ENCODE data around the gene SMCO1.
A peak's percentile ranks its signal among the peaks of the same experiment; 100 is the strongest.
"Not testable (repeated sequence)": the region's sequence is repeated elsewhere in the genome, so short reads cannot be mapped to it uniquely, and the experiment has no call there.

Gene SMCO1

DNA sequence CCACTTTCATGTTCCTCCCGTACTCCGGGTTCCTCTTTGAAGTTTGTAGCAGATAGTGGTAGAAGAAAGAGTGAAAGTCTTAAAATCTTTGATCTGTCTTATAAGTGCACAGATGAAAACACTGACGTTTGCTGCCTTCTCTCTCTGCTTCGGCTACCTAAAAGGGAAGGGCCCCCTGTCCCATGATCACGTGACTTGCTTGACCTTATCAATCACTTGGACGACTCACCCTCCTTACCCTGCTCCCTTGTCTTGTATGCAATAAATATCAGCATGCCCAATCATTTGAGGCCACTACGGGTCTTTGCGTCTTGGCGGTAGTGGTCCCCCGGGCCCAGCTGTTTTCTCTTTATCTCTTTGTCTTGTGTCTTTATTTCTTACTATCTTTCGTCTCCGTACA lies 6.1 kb upstream of the SMCO1 start:
- DNase-seq: not testable (repeated sequence)

GRCh38 chr3:196519718-196520082 lies 4.6 kb upstream of the SMCO1 start:
- DNase-seq: peak in 1 of 3 donors; percentile 26

DNA sequence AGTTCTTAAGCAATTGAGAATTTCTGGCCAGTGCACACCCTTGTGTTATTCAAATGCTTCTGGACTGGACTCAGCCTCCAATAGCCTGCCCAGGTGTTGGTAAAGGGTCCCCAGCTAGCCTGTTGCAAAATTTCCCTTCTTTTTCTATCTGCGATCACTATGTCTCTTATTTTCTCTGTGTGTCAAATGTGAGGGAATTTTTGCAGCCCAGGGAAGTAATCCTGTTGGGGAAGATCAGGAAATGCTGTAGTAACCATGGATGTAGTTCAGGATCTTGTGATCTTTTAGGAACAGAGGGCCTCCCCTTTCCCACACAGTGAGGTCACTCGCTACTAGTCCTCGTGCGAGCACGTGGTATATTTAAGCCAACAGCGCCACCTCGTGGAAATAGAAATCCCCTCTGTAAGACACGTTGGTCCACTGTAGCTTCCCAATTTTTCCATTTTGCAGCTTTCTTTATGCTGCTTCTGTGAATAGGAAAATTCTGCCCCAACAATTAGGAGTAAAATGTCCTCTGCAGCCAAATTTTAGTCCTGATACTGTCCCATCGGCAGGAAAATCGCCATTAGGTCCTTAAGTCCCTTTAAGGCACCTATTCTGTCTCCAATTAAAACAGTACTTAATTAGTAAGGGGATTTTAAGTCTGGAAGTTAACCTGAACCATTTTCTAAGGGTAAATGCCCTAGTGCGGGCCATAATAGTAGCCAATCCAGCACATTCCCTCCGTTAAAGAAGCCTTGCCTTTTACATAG lies 4.0 kb upstream of the SMCO1 start:
- peak; percentile 92 to 94 (median 92) for DNase-seq

DNA sequence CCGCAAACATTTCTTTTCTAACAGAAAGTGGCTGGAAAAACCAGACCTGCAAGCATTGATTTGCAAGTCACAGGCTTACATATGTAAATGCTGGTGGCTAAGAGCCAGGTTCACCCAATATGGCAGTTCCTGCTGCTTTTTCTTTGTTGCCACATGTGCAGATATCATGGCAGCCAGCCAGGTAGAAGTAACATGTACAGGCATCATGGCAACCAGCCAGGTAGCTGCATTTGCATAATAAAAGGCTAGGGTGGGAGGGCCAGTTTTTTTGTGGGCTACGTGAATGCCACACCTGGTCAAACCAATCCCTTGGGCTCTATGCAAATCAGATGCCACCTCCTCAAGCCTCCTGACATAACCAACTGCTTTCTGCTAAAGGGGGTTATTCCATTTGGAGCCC lies 2.8 kb upstream of the SMCO1 start:
- DNase-seq: no peak

GRCh38 chr3:196517162-196517800 lies 2.1 kb upstream of the SMCO1 start:
- DNase-seq: no peak

- DNase-seq: no peak
These were observed 813 bp downstream of the SMCO1 start for GRCh38 chr3:196514350-196514716.

DNA sequence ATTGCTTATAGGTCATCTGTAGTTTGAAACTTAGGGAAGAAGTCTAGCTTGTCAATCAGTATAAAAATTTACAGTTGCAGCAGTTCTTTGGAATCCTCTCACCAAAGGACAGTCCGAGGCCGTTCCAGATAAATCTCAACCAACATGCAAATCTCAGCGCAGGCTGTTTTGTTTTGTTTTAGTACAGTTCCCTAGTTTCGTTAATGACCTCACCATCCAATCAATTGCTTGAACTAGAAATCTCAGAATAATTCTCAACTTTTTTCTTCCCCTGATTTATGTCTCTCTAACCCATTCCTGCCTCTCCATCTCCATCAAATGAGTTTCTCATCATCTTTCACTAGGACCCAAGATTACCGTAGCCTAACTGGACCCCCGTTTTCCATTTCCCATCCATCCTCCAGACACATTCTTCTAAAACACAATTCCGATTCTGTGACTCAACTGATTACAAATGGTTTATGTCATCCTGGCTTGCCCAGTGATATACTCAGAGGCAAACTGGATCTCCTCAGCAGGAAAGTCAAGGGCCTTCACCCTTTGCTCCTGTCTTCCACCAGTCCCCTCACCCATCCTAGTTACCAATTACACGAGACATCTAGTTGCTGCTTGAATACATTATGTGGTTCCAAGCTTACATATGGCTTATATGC lies 1.3 kb downstream of the SMCO1 start:
- no peak for DNase-seq

- not testable (repeated sequence) for DNase-seq
These were observed 3.3 kb downstream of the SMCO1 start for GRCh38 chr3:196511646-196512425.

- not testable (repeated sequence) for DNase-seq
These were observed 4.0 kb downstream of the SMCO1 start for GRCh38 chr3:196511108-196511507.

GRCh38 chr3:196506687-196507086 lies 8.5 kb downstream of the SMCO1 start:
- no peak for DNase-seq

- DNase-seq: no peak
These were observed 10.6 kb downstream of the SMCO1 start for GRCh38 chr3:196504556-196504955.

DNA sequence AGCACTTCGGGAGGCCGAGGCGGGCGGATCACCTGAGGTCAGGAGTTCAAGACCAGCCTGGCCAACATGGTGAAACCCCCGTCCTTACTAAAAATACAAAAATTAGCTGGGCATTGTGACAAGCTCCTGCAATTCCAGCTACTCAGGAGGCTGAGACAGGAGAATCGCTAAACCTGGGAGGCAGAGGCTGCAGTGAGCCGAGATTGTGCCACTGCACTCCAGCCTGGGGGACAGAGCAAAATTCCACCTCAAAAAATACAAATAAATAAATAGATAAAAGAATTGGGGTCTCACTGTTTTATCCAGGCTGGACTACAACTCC lies 11.1 kb downstream of the SMCO1 start:
- DNase-seq: not testable (repeated sequence)

GRCh38 chr3:196503196-196504076 lies 11.7 kb downstream of the SMCO1 start, which contains the start of gene RNF168:
RNF168 (minus strand) TSS chr3:196503768; CDS start chr3:196503173, 595 bp downstream.
- peak; percentile 95 to 97 (median 97) for DNase-seq

- DNase-seq: peak; percentile 78 to 89 (median 88)
These were observed 12.4 kb downstream of the SMCO1 start for GRCh38 chr3:196502775-196503195.

- peak; percentile 14 to 55 (median 28) for DNase-seq
These were observed 13.7 kb downstream of the SMCO1 start for GRCh38 chr3:196501316-196502044.

GRCh38 chr3:196499807-196500524 lies 15.2 kb downstream of the SMCO1 start:
- peak; percentile 13 to 25 (median 22) for DNase-seq

GRCh38 chr3:196499061-196499460 lies 16.1 kb downstream of the SMCO1 start:
- no peak for DNase-seq

DNA sequence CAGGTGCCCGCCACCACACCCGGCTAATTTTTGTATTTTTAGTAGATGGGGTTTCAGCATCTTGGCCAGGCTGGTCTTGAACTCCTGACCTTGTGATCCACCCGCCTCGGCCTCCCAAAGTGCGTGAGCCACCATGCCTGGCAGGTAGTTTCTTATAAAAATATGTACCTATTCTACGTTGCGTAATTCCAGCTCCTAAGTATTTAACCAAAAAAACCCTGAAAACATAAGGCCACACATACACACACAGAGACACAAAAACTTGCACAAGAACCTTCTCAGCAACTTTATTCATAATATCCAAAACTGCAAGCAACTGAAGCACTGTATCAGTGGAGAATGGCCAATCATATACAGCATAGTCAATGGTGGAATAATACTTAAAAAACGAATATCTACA lies 16.8 kb downstream of the SMCO1 start:
- DNase-seq: no peak

DNA sequence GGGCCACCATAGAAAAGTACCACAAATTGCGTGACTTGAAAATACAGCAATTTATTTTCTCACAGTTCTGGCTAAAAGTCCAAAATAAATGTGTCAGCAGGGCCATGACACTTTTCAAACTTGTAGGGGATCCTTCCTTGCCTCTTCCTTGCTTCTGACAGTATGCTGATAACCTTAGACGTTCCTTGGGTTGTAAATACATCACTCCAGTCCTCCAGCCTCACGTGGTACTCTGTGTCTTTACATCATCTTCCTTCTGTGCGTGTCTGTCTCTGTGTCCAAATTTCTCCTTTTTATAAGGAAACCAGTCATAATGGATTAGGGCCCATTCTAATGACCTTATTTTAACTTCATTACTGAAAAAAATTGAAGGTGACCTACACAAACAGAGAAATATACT lies 19.0 kb downstream of the SMCO1 start:
- DNase-seq: no peak

DNA sequence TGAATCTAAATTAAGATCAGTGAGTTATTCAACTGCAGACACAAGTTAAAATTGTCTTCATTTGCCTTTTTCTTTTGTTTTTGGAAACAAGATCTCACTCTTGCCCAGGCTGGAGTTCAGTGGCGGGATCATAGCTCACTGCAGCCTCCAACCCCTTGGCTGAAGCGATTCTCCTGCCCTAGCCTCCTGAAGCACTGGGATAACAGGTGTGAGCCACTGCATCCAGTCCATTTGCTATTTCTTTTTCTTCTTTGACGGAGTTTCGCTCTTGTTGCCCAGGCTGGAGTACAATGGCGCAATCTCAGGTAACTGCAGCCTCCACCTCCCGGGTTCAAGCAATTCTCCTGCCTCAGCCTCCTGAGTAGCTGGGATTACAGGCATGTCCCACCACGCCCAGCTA lies 21.9 kb downstream of the SMCO1 start:
- no peak for DNase-seq

DNA sequence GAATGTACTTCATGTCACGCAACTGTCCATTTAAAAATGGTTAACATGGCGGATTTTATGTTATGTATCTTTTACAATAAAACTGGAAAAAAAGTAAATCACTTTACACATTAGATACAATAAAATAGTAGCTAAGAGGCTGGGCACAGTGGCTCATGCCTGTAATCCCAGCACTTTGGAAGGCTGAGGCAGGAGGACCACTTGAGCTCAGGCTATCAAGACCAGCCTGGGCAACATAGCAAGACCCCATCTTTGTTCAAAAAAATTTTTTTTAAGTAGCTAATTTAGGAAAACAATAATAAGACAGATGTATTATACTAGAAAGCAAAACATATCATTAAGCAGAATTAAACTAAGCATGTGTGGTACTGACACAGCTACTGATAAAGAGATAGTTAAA lies 23.1 kb downstream of the SMCO1 start:
- DNase-seq: no peak
